HCEC 1CT (cell line): ENCODE measurements around the gene REG3A.

ENCODE experiments used
- DNase-seq: peaks from one replicate; pipeline ENCODE4 v3.0.0-alpha.2; 2017

The REG3A gene

GRCh38 chr2:79159653-79160052 lies at the start of gene REG3A:
Gene REG3A (minus strand): TSS chr2:79159753. CDS start chr2:79159405, 348 bp downstream.
- no peak for DNase-seq

GRCh38 chr2:79200762-79201161 lies 41.2 kb upstream of the REG3A start:
- DNase-seq = no peak

- DNase-seq = no peak
These were observed 32.3 kb upstream of the REG3A start for GRCh38 chr2:79191816-79192215.

- no peak for DNase-seq
These were observed 31.5 kb upstream of the REG3A start for GRCh38 chr2:79191081-79191480.

GRCh38 chr2:79189465-79189864 lies 29.9 kb upstream of the REG3A start:
- DNase-seq = no peak

GRCh38 chr2:79181617-79182016 lies 22.1 kb upstream of the REG3A start:
- DNase-seq = no peak

- DNase-seq = no peak
These were observed 20.5 kb upstream of the REG3A start for GRCh38 chr2:79180092-79180491.

GRCh38 chr2:79179036-79179435 lies 19.5 kb upstream of the REG3A start:
- no peak for DNase-seq

- DNase-seq = no peak
These were observed 18.6 kb upstream of the REG3A start for GRCh38 chr2:79178076-79178674.

GRCh38 chr2:79171348-79171958 lies 11.9 kb upstream of the REG3A start:
- no peak for DNase-seq

GRCh38 chr2:79162801-79163200 lies 3.2 kb upstream of the REG3A start:
- DNase-seq = no peak

- DNase-seq = no peak
These were observed 2.6 kb upstream of the REG3A start for GRCh38 chr2:79162132-79162531.

GRCh38 chr2:79159030-79159429 lies 523 bp downstream of the REG3A start:
- no peak for DNase-seq

- no peak for DNase-seq
These were observed 3.6 kb downstream of the REG3A start for GRCh38 chr2:79155826-79156476.

- no peak for DNase-seq
These were observed 20.1 kb downstream of the REG3A start for GRCh38 chr2:79139423-79139822.

- DNase-seq = no peak
These were observed 21.2 kb downstream of the REG3A start for GRCh38 chr2:79138385-79138784.

- no peak for DNase-seq
These were observed 27.9 kb downstream of the REG3A start for GRCh38 chr2:79131687-79132086.

GRCh38 chr2:79129804-79130203 lies 29.7 kb downstream of the REG3A start:
- no peak for DNase-seq

GRCh38 chr2:79129260-79129659 lies 30.3 kb downstream of the REG3A start:
- no peak for DNase-seq

GRCh38 chr2:79128406-79128805 lies 31.1 kb downstream of the REG3A start:
- DNase-seq = no peak

GRCh38 chr2:79125721-79125985 lies 33.9 kb downstream of the REG3A start:
- no peak for DNase-seq

- no peak for DNase-seq
These were observed 34.4 kb downstream of the REG3A start for GRCh38 chr2:79124907-79125720.

GRCh38 chr2:79122676-79123075 lies 36.9 kb downstream of the REG3A start:
- DNase-seq = no peak

- no peak for DNase-seq
These were observed 39.3 kb downstream of the REG3A start, which contains the start of gene REG1A for GRCh38 chr2:79120194-79120713. Gene REG1A (plus strand): TSS chr2:79120488. CDS start chr2:79120862, 374 bp downstream.
